ENCODE data around the gene FKBP7. TPM values are rescaled to one million over a fixed set of nuclear protein-coding genes. Genes with fewer than 3 reads are reported as not detected.

Gene FKBP7
- total and polyA plus RNA-seq, 2 of the 13 experiments (the other 11 are each of a cell fraction or from before 2014, with no cell fraction given) = 12.4 to 14.8 TPM

- in situ Hi-C loops (cut with HindIII; ENCODE audit: extremely low pct_ligation_motif_present, low pct_unique_long_range_greater_than_20kb) = loop anchor here (10.0 kb wide), 2 partner anchors 111 to 301 kb away; partner anchors contain the start of gene RBM45
- CTCF ChIA-PET (ENCODE audit: low intra/inter-chr PET ratio, low total read pairs) = interaction anchor here (2.3 to 2.7 kb wide), 2 partner anchors 18 to 110 kb away, joined by 11 to 24 read pairs; no protein-coding TSS in a partner anchor
These were observed 62.4 kb downstream of the FKBP7 start for GRCh38 chr2:178415979-178416378.

GRCh38 chr2:178414266-178415247 lies 63.8 kb downstream of the FKBP7 start:
- ATAC-seq (peak; percentile 96), DNase-seq (ENCODE audit: low spot score) (peak; percentile 90), FAIRE-seq (peak; percentile 92)
- Histone ChIP-seq H3K9ac (ENCODE audit: insufficient read depth, low read depth, low read length) (peak overlapping the region; percentile 41), H3K4me2 (ENCODE audit: low read depth, low read length) (peak overlapping the region; percentile 92), H3K79me2 (ENCODE audit: insufficient read depth, low read length) (no peaks in the 10 kb centered on the region), H3K4me1 (ENCODE audit: insufficient read depth, low read length) (peaks cover 16% of the 10 kb centered on the region; the same call in 1 of the 2 replicates), H3K9me3 (ENCODE audit: low read length) (no peaks in the 10 kb centered on the region), H3K27ac (ENCODE audit: extremely low read length, insufficient read depth, low read length) (no peak overlapping the region), H3K36me3 (replicated peaks in 1 of 2; ENCODE audit: control insufficient read depth in 1 of 2, insufficient read depth in 2 of 2, low read length in 2 of 2) (no peaks in the 10 kb centered on the region), H3K27me3 (ENCODE audit: control insufficient read depth in 1 of 2, insufficient read depth in 2 of 2, low read length in 2 of 2) (peaks cover 0 to 9% of the 10 kb centered on the region in 2 experiments; a peak in 1 of 5 replicates), H2AFZ (ENCODE audit: low read length) (peak overlapping the region; percentile 57), H4K20me1 (ENCODE audit: insufficient read depth, low read length) (no peaks in the 10 kb centered on the region), H3K4me3 (replicated peaks in 1 of 3; ENCODE audit: insufficient read depth in 1 of 3, low read depth in 2 of 3, low read length in 3 of 3) (peak overlapping the region; percentile 60 to 75 (median 65))
- BruUV-seq (replicated peaks) = TSS peak; percentile 93
- POLR2A ChIA-PET = interaction anchor here (0.9 to 3.8 kb wide), 7 partner anchors 9 to 302 kb away, joined by 3 to 47 read pairs (median 9); partner anchors contain the start of genes PJVK, PLEKHA3, PRKRA and RBM45
- in situ Hi-C loops (cut with HindIII; ENCODE audit: extremely low pct_ligation_motif_present, low pct_unique_long_range_greater_than_20kb) = loop anchor here (10.0 kb wide), 2 partner anchors 110 to 300 kb away; partner anchors contain the start of gene RBM45
- WGBS (ENCODE audit: low lambda C conversion rate) = 20% methylated on average over 21 of the region's 21 CpGs
- CTCF ChIA-PET (ENCODE audit: low intra/inter-chr PET ratio, low total read pairs) = interaction anchor here (1.1 to 2.7 kb wide), 5 partner anchors 17 to 305 kb away, joined by 5 to 24 read pairs (median 6); partner anchors contain the start of gene RBM45
- intact Hi-C loops (cut with micrococcal nuclease; ENCODE audit: unreplicated experiment) = loop anchor here (1.0 to 5.0 kb wide), 6 partner anchors 17 to 432 kb away; partner anchors contain the start of genes PJVK, PRKRA and RBM45
- TF ChIP-seq ZNF160 (CRISPR knock-in tag; IDR thresholded peaks at IDR 0.05) (no peak), ZNF350 (CRISPR knock-in tag; IDR thresholded peaks at IDR 0.05; ENCODE audit: borderline replicate concordance, low read depth) (peak; percentile 71; the same call in 1 of the 2 replicates), MAX (IDR thresholded peaks at IDR 0.05) (peak; percentile 87), ETV5 (CRISPR knock-in tag; IDR thresholded peaks at IDR 0.05; ENCODE audit: borderline replicate concordance) (peak; percentile 32; the same call in 1 of the 2 replicates), MIXL1 (CRISPR knock-in tag; IDR thresholded peaks at IDR 0.05) (peak; percentile 51; the same call in 1 of the 2 replicates), THAP11 (CRISPR knock-in tag; IDR thresholded peaks at IDR 0.05) (peak; percentile 65), ZNF572 (CRISPR knock-in tag; IDR thresholded peaks at IDR 0.05) (peak; percentile 58; the same call in 1 of the 2 replicates), GTF2F1 (IDR thresholded peaks at IDR 0.05; ENCODE audit: low read length) (no peak), ZNF354B (CRISPR knock-in tag; IDR thresholded peaks at IDR 0.05) (peak; percentile 69; the same call in 1 of the 2 replicates), CEBPB (IDR thresholded peaks at IDR 0.05; ENCODE audit: borderline replicate concordance, low read depth, low read length) (peak; percentile 90), KDM2A (CRISPR knock-in tag; IDR thresholded peaks at IDR 0.05; ENCODE audit: borderline replicate concordance, low read depth) (peak; percentile 87), ZNF761 (CRISPR knock-in tag; conservative IDR thresholded peaks at IDR 0.05) (0 out of 2 replicates have a peak, but pooled peaks have one; percentile 17), E2F1 (CRISPR knock-in tag; IDR thresholded peaks at IDR 0.05) (peak; percentile 68), TOPORS (CRISPR knock-in tag; IDR thresholded peaks at IDR 0.05) (no peak)

More at GRCh38 chr2:178415979-178416378, 62.4 kb downstream of the FKBP7 start:
- no peak for FAIRE-seq
- Histone ChIP-seq H2AFZ (ENCODE audit: low read length) (no peak overlapping the region), H3K79me2 (ENCODE audit: insufficient read depth, low read length) (no peaks in the 10 kb centered on the region), H3K9ac (ENCODE audit: insufficient read depth, low read depth, low read length) (no peak overlapping the region), H3K9me3 (ENCODE audit: low read length) (no peaks in the 10 kb centered on the region), H3K4me2 (ENCODE audit: low read depth, low read length) (no peak overlapping the region), H3K4me1 (ENCODE audit: insufficient read depth, low read length) (peaks cover 16% of the 10 kb centered on the region; the same call in 1 of the 2 replicates), H3K27me3 (ENCODE audit: control insufficient read depth in 1 of 2, insufficient read depth in 2 of 2, low read length in 2 of 2) (peaks cover 0 to 9% of the 10 kb centered on the region in 2 experiments; a peak in 1 of 5 replicates), H3K36me3 (replicated peaks in 1 of 2; ENCODE audit: control insufficient read depth in 1 of 2, insufficient read depth in 2 of 2, low read length in 2 of 2) (no peaks in the 10 kb centered on the region), H3K4me3 (replicated peaks in 1 of 3; ENCODE audit: insufficient read depth in 1 of 3, low read depth in 2 of 3, low read length in 3 of 3) (no peak overlapping the region), H4K20me1 (ENCODE audit: insufficient read depth, low read length) (no peaks in the 10 kb centered on the region), H3K27ac (ENCODE audit: extremely low read length, insufficient read depth, low read length) (no peak overlapping the region)
- no peak for DNase-seq (ENCODE audit: low spot score)
- TF ChIP-seq ZNF562 (CRISPR knock-in tag; IDR thresholded peaks at IDR 0.05; ENCODE audit: borderline replicate concordance) = no peak
- 0 out of 2 replicates have a peak, but pooled peaks have one; percentile 27 for TF ChIP-seq ZNF629 (CRISPR knock-in tag; conservative IDR thresholded peaks at IDR 0.05)
- ATAC-seq = no peak
- BruUV-seq (replicated peaks) = no TSS peak
- intact Hi-C loops (cut with micrococcal nuclease; ENCODE audit: unreplicated experiment) = loop anchor here (2.0 kb wide), 2 partner anchors 35 to 283 kb away; partner anchors contain the start of genes PJVK and PRKRA
- POLR2A ChIA-PET = no interaction called here
